RKO (cell line): ENCODE results near the gene GMPPA.

Source experiments
- DNase-seq: peaks from one replicate; pipeline ENCODE4 v3.0.0-alpha.2; 2016; ENCODE audit warnings: low spot score

GMPPA gene

GRCh38 chr2:219506153-219506801, 7.6 kb downstream of the GMPPA start:
- DNase-seq: no peak

- no peak for DNase-seq
These were observed 8.3 kb downstream of the GMPPA start for GRCh38 chr2:219506802-219507526.

GRCh38 chr2:219507581-219508443, 9.1 kb downstream of the GMPPA start:
- no peak for DNase-seq

- DNase-seq: no peak
These were observed 9.7 kb downstream of the GMPPA start for GRCh38 chr2:219508444-219508734.

DNA sequence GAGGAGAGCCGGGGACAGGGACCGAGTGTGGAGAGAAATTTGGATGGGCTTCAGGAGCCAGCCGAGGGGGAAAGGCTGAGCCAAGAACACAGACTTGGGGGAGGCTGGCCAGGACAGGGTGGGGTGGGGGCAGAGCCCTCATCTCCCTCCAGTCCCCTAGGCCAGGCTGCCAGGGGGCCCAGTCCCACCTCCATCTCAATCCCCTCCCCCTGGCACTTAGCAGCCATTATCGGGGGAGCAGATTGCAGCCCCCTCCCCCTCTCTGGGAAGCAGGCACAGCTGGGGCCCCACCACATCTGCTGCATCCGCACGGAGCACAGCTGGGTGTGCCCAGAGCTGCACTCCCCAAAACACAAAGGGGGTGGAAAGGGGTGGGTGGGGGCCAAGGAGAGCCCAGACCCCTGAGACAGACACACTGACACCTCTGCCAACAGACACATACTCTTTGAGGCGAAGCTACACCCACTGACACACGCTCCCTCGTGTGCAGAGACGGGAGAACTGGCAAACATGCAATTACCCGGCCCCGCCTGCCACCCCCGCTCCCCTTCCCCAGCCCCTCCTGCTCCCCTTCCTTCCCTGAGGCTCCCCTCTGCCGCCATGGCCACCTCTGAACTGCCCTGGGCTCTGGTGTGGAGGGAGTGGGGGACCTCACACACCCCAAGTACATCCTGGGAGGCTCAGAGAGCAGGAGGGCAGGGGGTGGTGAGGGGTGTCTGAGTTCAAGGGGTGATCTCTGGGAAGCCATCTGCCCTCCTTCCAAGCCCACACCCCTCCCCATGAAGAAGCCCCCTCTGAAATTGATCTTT, 10.5 kb downstream of the GMPPA start:
- no peak for DNase-seq

DNA sequence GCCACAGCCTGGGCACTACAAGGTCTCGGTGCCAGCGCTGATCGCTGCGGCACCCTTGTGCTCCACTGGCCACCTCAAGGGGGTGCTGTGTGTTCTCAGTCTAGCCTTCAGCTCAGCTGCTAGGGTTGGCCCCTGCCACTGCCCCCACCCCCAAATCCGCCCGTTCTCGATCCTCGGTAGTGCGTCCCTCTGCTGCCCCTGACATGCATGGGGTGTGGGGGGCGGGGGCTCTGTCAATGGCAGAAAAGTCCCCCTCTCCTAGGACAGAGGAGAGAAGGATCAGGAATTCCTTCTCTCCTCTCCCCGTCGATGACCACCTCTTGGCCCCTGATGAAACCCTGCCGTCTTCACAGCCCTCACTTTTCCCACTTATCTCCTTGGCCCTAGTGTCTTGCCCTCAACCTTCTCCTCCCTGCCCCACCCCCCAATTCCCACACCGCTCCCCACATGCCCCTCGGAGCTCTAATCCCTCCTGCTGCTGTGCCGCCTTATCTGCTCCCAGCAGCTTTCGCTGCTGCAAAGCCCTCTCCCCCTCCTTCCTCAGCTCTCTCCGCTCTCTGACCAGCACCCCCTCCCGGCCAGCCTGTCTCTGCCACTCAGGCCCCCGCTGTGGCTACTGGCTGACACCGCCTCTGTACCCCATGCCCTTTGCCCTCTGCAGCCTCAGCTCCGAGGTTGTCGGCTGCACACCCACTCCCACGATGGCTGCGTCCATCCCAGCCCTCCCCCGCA, 11.3 kb downstream of the GMPPA start:
- peak; percentile 14 for DNase-seq

GRCh38 chr2:219510512-219511135, 11.9 kb downstream of the GMPPA start:
- no peak for DNase-seq

DNA sequence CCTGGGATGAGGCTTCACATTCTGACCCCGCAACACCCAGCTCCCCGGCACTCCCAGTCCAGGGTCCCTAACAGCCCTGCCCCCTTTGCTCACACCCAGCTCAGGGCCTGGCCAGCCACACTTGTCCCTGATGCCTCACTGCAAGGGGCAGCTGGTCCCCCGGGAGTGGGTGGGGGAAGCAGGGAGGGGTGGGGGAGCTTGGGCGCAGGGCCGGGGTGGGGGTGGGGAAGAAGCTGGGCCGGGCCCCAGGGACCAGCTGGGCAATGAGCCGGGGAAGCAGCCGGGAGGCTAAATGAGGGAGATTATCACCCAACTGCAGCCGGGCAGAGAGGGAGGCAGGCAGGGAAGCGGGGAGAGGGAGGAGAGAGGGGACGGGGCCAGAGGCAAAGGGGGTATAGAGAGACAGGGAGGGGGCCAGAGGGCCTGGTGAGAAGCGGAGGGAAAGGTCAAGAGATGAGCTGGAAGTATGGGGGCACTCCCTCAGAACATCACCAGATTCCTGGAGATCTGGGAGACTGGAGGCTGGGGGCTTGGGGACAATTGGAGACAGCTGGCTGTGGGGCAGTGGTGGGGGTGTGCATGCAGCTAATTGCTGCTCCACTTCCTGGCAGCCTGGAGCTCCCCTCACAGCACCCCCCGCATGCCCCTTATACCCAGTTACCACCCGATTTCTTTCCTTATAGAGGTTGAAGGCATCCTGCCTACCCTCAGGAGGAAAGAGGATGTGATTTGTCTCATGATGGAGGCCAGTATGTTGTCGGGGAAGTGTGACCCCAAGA, 13.0 kb downstream of the GMPPA start:
- DNase-seq: no peak

DNA sequence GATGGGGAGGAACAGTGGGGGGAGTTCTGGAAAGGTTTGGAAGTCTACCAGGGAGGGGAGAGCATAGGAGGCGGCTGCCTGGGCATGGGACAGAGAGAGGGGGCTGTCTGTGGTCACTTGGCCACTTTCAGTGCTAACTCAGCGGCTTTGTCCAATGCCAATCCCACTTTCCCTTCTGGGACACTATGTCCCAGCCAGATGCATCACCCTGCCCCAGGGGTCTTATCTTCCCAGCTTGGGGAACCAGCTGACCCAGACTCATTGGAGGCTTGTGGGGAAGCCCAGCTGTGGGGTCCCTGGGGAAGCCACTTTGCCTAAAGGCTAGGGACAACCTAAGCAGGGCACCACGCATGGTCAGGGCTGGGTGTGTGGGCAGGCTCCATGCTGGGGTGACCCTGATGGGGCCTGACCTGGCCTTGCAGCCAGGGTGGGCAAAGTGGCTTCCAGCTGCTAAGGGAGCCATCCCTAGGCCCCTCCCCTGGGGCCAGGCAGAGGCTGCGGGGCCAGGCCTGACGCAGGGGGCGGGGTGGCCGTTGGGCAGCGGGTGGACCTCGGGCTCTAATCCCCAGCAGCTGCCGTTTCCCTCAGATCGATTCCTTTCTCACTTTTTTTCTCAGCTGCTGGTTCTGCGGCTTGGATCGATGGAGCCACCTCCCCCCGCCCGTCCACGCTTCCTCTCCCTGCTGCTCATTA, 14.0 kb downstream of the GMPPA start:
- no peak for DNase-seq

DNA sequence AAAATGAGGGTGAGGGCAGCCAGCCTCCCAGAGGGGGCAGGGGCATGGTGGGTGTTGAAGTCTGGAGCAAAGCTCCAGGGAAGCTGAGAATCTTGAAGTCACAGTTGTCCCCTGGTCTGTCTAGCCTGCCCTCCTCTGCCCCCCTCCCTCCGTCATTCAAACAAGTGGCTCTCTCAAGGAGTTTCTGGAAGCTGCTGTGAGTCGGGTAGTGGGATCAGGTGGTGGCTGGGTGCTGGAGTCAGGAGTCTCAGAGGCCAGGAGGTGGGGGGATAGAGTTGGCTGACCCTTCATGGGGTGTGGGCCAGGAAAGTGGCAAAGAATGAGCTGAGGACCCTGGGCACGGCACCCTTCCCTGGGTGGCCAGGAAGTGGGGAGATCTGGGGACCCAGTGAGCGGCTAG, 15.1 kb downstream of the GMPPA start:
- DNase-seq: no peak

DNA sequence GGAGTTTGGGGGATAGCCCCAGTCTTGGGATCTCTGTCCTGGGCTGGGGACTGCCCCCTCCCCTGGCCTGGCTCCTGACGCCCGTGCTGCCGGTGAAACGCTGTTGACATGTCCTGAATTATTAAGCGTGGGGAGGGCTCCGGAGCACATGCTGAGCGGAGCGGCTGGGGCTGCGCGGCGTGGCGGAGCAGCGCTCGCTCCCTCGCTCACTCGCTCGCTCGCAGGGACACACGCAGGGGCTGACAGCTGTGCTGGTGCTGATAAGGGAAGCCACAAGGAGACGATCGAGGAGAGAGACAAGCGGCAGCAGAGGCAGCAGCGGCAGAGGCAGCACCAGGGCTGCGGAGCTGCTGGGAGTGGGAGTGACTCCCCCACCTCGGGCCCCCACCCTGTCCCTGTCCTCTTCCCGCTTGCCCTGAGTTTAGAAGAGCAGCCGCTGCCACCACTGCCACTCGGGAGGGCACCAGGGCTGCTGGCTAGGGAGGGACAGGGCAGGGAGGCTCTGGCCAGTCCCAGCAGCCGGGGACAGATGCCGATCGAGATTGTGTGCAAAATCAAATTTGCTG, 15.6 kb downstream of the GMPPA start, which contains the start of gene ASIC4:
ASIC4 (plus strand) TSS at position 287 of the 566 bp plus-strand sequence; CDS start at position 530, 243 bp downstream.
- DNase-seq: no peak

GRCh38 chr2:219514836-219515235, 16.1 kb downstream of the GMPPA start:
- no peak for DNase-seq

DNA sequence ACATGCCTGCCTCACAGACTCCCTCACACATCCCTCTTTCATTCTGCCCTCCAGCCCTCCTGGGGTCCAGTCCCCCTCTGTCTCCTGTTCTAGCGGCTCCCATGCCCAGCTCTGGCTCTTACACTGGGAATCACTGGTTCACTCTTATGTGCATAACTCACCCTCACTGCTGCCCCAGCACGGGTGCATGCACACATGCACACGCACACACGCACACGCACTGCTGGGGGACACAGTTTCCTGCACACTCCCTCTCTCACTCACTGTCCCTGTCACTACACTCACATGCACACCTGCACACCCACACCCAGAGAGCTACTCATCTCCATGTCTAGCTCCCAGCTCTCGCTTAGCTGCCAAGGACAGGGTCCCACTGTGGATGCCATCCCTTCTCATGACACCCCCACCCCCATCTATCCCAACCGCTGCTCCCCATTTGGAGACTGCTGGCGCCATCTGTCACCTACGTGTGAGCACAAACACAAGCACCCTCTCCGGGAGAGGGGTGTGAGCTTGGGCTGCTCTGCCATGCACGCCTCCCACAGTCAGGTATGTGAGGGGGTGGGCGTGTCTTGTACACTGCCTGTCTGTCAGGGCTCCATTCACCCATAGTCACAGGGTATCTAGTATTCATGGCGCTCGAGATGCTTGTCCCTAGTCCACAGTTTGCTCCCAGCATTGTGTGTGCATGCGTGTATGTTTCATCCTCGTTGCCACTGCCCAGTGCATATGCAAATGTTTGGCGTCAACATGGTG, 17.4 kb downstream of the GMPPA start:
- DNase-seq: no peak

DNA sequence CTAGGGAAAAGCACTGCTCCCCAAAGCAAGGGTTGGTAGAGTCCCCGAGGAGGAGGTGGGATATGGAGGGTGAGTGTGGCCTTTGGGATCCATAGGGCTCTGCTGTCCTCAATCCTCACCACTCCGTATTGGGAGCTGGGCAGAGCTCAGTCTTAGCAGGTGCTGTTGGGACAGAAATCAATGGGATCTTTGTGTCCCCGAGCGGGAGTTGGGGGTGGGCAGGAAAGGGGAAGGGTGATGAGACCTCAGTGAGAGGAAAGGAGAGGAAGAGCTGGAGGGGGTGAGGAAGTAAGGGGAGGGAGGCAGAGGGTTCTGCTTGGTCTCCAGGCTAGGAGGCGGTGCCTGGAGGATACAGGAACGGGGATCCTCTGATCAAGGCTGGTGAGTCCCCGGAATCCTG, 18.2 kb downstream of the GMPPA start:
- no peak for DNase-seq

GRCh38 chr2:219517954-219518778, 19.5 kb downstream of the GMPPA start:
- no peak for DNase-seq

- DNase-seq: no peak
These were observed 20.8 kb downstream of the GMPPA start for GRCh38 chr2:219519526-219519916.

DNA sequence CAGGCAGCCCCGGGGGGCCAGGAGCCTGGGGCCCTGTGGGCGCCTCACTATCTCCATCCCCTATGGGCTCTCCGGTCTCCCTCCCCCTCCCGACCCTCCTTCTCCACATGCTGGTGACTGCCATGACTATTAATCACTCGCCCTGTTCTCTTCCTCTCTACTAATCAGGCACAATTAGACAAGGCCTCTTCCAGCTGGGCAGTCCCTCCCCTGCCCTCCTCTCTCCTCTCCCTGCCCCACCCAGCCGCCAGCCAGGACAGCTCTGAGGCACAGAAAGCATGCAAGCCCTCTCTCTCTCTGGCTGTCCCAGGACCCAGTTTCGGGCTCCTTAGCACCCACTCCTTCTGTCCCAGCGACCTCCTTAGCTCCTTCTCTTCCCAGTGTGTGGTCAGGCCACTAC, 21.4 kb downstream of the GMPPA start:
- no peak for DNase-seq
